B cell (primary cell): ENCODE results near the gene PPP1R26.
"Not testable (repeated sequence)": the region's sequence is repeated elsewhere in the genome, so short reads cannot be mapped to it uniquely, and the experiment has no call there.

Experiments used
- EZH2 ChIP-seq: IDR thresholded peaks from 2 replicates; pipeline ENCODE4 v1.6.1; 2012; ENCODE audit warnings: borderline replicate concordance, low read depth, mild to moderate bottlenecking, moderate library complexity, low read length; ENCODE audit not compliant: insufficient read depth, poor library complexity, severe bottlenecking
- TF ChIP-seq, protein P1 (sequence below): fragments of 200-600 bp; IDR thresholded peaks from one replicate; pipeline ENCODE4 v1.8.0; 2022; ENCODE audit warnings: antibody characterized with exemption, mild to moderate bottlenecking

DNA sequence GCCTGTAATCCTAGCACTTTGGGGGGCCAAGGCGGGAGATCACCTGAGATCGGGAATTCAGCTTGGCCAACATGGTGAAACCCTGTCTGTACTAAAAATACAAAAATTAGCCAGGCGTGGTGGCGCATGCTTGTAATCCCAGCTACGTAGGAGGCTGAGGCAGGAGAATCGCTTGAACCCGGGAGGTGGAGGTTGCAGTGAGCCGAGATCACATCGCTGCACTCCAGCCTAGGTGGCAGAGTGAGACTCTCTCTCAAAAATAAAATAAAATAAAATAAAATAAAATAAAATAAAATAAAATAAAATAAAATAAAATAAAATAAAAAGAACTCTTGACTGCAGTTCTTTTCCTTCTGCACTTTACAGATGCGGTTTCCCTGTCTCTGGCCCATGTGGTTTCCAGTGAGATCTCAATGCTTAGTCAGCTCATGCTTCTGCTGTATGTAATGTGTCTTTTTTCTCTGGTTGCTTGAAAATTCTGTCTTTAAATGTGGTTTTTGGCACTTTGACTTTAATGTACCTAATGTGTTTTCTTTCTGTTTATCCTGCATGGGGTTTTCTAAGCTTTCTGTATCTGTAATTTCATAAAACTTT is 49.4 kb downstream of the PPP1R26 start:
- TF ChIP-seq, protein P1, sequence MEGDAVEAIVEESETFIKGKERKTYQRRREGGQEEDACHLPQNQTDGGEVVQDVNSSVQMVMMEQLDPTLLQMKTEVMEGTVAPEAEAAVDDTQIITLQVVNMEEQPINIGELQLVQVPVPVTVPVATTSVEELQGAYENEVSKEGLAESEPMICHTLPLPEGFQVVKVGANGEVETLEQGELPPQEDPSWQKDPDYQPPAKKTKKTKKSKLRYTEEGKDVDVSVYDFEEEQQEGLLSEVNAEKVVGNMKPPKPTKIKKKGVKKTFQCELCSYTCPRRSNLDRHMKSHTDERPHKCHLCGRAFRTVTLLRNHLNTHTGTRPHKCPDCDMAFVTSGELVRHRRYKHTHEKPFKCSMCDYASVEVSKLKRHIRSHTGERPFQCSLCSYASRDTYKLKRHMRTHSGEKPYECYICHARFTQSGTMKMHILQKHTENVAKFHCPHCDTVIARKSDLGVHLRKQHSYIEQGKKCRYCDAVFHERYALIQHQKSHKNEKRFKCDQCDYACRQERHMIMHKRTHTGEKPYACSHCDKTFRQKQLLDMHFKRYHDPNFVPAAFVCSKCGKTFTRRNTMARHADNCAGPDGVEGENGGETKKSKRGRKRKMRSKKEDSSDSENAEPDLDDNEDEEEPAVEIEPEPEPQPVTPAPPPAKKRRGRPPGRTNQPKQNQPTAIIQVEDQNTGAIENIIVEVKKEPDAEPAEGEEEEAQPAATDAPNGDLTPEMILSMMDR: not testable (repeated sequence)
- not testable (repeated sequence) for TF ChIP-seq EZH2
